ENCODE measurements around the gene PDE3A. TPM values are rescaled to one million over a fixed set of nuclear protein-coding genes. Genes with fewer than 3 reads are reported as not detected.

The PDE3A gene
- total RNA-seq, 3 donors from 2014 or later, result 7.0 to 11.5 (median 9.4) TPM

DNA sequence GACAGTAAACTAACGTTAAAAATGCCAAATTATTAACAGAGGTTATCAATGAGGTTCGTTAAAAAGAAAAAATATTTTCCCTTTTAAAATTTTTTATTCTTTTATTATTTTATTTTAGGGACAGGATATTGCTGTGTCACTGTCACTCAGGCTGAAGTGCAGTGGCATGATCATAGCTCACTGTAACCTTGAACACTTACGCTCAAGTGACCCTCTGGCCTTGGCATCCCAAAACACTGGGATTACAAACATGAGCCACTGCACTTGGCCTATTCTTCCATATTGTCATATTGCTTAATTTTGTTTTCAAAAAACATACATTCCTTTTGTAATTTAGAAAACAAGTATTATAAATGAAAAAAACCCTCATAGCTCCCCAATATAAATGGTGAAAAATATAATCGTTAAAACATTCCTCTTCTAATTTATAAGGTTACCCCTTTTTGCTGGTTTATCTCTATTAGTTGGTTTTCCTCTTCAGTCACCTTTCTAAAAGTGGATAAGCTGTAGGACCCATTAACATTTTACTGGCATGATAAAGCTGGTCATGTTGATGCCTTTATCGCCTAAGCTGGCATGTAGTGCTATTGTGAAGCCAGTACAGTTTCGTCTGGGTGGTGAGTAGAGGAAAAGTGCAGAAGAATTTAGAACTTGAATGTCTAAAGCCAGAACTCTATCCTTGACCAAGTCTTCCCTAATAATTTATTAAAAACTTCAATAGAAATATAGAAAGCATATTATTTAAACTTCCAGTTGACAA, 27.6 kb downstream of the PDE3A start:
- Histone ChIP-seq H3K27me3 (no peaks in the 10 kb centered on the region), H3K27ac (no peak overlapping the region), H3K4me3 (no peak overlapping the region), H3K36me3 (no peaks in the 10 kb centered on the region), H3K4me1 (no peaks in the 10 kb centered on the region), H3K9me3 (no peaks in the 10 kb centered on the region)
- no peak for TF ChIP-seq POLR2A (IDR thresholded peaks at IDR 0.05)
- no peak for TF ChIP-seq POLR2AphosphoS5 (IDR thresholded peaks at IDR 0.05)
- no peak for TF ChIP-seq CTCF (IDR thresholded peaks at IDR 0.05)
- DNase-seq (ENCODE audit: low spot score in 2 of 2), result no peak
- intact Hi-C loops (cut with DNase I; ENCODE audit: low total_unique reads), result no loop called here

- H3K4me1 ChIP-seq, result no peaks in the 10 kb centered on the region
- no peaks in the 10 kb centered on the region for H3K9me3 ChIP-seq
- TF ChIP-seq CTCF (IDR thresholded peaks at IDR 0.05) (no peak), POLR2AphosphoS5 (IDR thresholded peaks at IDR 0.05) (no peak), POLR2A (IDR thresholded peaks at IDR 0.05) (no peak)
- intact Hi-C loops (cut with DNase I; ENCODE audit: low total_unique reads), result no loop called here
- no peak for DNase-seq (ENCODE audit: low spot score in 2 of 2)
- no peaks in the 10 kb centered on the region for H3K27me3 ChIP-seq
- H3K27ac ChIP-seq, result no peak overlapping the region
- H3K36me3 ChIP-seq, result no peaks in the 10 kb centered on the region
- no peak overlapping the region for H3K4me3 ChIP-seq
These were observed 30.3 kb downstream of the PDE3A start for GRCh38 chr12:20398686-20399085.

- intact Hi-C loops (cut with DNase I; ENCODE audit: low total_unique reads), result no loop called here
- TF ChIP-seq POLR2AphosphoS5 (IDR thresholded peaks at IDR 0.05), result no peak
- TF ChIP-seq POLR2A (IDR thresholded peaks at IDR 0.05), result no peak
- no peak for TF ChIP-seq CTCF (IDR thresholded peaks at IDR 0.05)
- H3K36me3 ChIP-seq, result no peaks in the 10 kb centered on the region
- H3K4me1 ChIP-seq, result no peaks in the 10 kb centered on the region
- H3K27ac ChIP-seq, result no peak overlapping the region
- no peak overlapping the region for H3K4me3 ChIP-seq
- no peak for DNase-seq (ENCODE audit: low spot score in 2 of 2)
- H3K27me3 ChIP-seq, result no peaks in the 10 kb centered on the region
- no peaks in the 10 kb centered on the region for H3K9me3 ChIP-seq
These were observed 31.7 kb downstream of the PDE3A start for GRCh38 chr12:20400003-20400402.

DNA sequence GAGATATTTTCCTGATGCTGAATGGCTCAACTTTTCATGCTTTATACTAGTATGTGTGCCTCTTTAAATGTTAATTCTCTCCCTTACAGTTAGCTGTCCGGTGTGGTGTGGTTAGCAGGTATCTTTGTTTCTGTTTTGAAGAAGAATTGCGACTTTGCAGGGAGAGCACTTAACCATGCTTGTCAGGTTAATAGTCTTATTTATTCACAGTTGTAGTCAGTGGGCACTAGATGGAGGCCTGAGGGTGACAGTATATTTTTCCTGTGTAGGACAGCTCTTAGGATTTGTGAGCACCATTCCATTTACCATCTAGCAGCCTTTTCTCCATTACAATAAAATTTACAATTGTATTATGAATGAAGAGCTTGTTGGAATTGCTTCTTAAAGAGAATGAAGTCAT, 34.9 kb downstream of the PDE3A start:
- Histone ChIP-seq H3K36me3 (no peaks in the 10 kb centered on the region), H3K27ac (no peak overlapping the region), H3K4me3 (no peak overlapping the region), H3K4me1 (no peaks in the 10 kb centered on the region), H3K9me3 (no peaks in the 10 kb centered on the region), H3K27me3 (no peaks in the 10 kb centered on the region)
- intact Hi-C loops (cut with DNase I; ENCODE audit: low total_unique reads), result no loop called here
- TF ChIP-seq POLR2AphosphoS5 (IDR thresholded peaks at IDR 0.05) (no peak), CTCF (IDR thresholded peaks at IDR 0.05) (no peak), POLR2A (IDR thresholded peaks at IDR 0.05) (no peak)
- DNase-seq (ENCODE audit: low spot score in 2 of 2), result no peak

- DNase-seq (ENCODE audit: low spot score in 2 of 2), result no peak
- intact Hi-C loops (cut with DNase I; ENCODE audit: low total_unique reads), result no loop called here
- TF ChIP-seq CTCF (IDR thresholded peaks at IDR 0.05), result no peak
- Histone ChIP-seq H3K9me3 (no peaks in the 10 kb centered on the region), H3K36me3 (no peaks in the 10 kb centered on the region), H3K4me3 (no peak overlapping the region), H3K27ac (no peak overlapping the region), H3K27me3 (no peaks in the 10 kb centered on the region), H3K4me1 (no peaks in the 10 kb centered on the region)
These were observed 36.4 kb downstream of the PDE3A start for GRCh38 chr12:20404576-20405346.

Data from breast epithelium (tissue), 4 donors.